GM10847 (cell line): Measurements from ENCODE around the gene HSBP1L1.

Source experiments
- POLR2A ChIP-seq: IDR thresholded peaks from 2 replicates; pipeline ENCODE4 v1.6.1; 2011; ENCODE audit not compliant: insufficient read length; ENCODE audit errors: extremely low read depth

Gene HSBP1L1

DNA sequence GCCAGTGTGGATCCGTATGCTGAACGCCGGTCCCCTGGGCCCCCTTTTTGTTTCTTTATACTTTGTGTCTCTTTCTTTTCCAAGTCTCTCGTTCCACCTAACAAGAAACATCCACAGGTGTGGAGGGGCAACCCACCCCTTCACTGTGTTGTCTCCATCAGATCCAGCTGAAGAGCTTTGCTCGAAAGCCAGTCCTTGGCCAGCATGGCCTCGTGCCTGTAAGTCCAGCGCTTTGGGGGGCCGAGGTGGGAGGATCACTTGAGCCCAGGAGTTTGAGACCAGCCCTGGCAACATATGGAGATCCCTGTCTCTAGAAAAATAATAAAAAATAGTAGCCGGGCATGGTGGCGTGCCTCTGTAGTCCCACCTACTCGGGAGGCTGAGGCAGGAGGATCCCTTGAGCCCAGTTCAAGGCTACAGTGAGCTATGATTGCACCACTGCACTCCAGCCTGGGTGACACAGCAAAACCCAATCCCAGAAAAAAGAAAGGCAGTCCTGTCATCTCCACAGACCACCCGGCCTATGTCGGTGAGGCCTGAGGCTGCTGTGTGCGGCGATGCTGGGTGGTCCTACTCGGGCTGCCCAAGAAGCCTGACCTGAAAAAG, 3.4 kb upstream of the HSBP1L1 start:
- no peak for TF ChIP-seq POLR2A

DNA sequence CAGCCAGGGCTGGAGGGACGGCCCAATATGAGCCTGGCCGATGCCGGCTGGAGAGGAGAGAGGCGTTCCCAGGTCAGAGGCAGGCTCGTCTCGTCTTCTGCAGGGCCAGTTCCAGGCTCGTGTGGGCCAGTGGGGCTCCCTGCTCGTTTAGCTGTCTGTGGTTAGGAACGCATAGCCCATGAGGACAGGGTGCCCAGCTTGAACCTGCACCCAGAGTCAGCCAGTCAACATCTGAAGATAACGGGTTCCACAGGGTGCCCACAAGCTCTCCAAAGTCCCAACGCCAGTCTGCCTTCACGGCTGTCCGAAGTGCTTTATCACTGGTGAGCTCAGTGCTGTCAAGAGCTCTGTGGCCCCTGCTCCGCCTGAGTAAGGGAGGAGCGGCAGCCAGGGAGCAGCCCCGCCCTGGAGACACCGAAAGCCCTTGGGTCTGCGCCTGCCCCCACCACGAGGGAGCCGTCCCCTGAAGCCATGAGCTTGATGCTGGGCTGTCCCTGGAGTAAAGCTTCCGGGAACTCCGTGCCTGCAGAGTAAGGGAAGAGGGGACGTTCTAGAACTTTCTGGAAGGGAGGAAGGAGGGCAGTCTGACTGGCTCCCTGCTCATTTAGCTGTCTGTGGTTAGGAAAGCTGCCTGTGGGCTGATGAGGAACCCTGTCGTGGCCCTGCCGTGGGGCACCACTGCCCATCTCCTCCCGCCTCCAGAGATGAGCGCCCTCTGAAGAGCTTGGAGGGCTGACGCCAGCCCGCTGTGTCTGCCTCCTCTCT, 2.7 kb upstream of the HSBP1L1 start:
- no peak for TF ChIP-seq POLR2A

GRCh38 chr18:79962311-79962710, 2.1 kb upstream of the HSBP1L1 start:
- TF ChIP-seq POLR2A: no peak

DNA sequence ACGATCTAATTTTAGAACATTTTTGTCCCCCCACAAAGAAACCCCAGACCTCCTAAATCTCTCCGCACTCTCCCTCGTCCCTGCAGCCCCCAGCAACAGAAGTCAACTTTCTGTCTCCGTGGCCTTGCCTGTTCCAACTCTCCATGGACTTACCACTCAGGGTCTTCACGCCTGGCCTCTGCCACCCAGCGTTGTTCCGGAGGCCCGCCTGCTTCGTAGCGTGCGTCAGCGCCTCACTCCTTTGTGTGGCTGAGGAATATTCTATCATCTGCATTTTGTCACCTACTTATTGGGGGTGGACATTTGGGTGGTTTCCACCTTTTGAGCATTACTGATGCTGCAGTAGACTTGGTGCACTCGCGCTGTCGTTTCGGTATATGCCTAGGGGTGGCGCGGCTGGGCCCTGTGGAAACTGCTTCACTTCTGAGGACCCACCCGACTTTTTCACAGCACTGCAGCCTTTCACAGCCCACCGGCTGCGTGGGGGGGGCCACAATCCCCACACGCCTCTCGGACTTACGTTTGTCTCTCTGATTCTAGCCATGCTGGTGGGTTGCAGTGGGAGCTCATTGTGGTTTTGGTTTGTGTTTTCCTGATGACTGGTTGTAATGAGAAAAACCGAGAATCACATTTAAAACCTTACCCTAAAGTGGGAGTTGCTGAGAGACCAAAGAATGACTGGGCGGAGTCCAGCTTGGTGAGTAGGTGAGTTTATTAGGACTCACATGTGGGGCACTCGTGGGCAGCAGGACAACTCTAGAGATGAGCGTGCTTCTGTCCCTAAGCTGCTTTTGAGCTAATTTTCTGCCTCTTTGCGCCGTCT, 1.4 kb upstream of the HSBP1L1 start:
- no peak for TF ChIP-seq POLR2A

DNA sequence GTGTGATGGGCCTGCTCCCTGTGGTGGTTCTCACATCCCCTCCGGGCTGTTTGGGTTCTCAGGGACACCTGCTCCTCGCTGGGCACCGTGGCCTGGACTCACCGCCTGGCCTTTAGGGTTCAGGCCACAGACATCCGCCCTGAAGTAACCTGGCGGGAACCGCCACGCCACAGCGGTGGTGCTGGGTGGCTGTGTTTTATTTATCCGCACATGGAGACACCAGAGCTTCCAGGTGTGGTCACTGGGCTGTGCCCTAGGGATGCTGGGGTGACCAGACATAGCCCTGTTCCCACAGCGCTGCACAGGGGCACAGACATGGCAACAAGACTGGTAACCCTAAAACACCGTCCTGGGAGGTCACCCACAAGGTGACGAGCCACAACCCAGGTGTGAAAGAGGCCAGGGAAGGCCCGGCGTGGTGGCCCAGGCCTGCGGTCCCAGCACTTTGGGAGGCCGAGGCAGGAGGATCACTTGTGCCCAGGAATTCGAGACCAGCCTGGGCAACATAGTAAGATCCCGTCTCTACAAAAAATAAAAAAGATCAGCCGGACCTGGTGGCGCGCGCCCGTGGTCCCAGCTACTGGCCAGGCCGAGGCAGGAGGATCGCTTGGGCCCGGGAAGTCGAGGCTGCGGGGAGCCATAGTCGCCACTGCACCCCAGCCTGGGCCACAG, 649 bp upstream of the HSBP1L1 start:
- TF ChIP-seq POLR2A: no peak

- TF ChIP-seq POLR2A: no peak
Measured at GRCh38 chr18:79965119-79965902, 868 bp downstream of the HSBP1L1 start.

DNA sequence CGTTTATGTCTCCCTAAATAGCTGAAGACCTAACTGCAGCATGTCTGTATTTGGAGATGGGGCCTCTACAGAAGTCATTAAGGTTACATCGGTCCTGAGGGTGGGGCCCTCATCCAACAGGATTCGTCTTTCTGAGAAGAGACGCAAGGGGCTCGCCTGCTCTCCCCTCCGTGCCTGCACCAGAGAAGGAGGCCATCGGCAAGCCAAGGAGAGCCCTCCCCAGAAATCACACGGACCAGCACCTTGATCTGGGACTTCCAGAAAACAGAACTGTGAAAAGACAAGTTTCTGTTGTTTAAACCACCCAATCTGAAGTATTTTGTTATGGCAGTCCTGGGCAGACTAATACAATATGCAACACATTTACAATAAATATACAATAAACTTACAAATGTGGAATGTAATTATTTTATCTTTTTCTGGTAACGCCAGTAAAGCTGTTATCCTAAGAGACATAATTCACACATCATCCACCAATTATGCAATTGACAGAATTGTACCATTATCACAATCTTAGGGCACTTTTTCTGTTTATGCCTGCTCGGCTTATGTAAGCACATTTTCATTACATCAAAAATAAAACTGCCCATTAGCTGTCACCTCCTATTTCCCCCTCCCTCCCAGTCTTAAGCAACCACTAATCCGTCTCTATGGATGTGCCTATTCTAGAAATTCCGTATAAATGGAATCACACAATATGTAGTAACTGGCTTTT, 6.1 kb downstream of the HSBP1L1 start:
- no peak for TF ChIP-seq POLR2A

- TF ChIP-seq POLR2A: no peak
Measured at GRCh38 chr18:79971211-79971952, 6.9 kb downstream of the HSBP1L1 start.

DNA sequence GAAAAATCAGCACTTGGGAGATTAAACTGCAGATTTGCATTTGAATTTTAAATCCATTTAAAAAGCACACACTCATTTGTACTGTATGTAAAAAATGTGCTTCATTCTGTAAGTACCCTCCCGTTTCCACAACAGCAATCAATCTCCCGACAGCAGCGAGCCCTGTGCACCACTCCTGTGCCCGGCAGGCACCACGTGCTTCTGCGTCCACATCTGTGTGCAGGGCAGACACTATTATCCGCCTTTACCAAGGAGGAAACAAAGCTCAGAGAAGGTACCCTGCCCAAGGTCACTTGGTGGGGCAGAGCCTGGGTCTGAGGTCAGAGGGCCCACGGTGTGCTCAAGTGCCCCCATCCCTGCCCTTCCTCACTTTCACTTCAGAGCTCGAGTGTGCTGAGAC, 7.5 kb downstream of the HSBP1L1 start:
- TF ChIP-seq POLR2A: no peak

GRCh38 chr18:79972720-79973119, 8.3 kb downstream of the HSBP1L1 start:
- TF ChIP-seq POLR2A: no peak

DNA sequence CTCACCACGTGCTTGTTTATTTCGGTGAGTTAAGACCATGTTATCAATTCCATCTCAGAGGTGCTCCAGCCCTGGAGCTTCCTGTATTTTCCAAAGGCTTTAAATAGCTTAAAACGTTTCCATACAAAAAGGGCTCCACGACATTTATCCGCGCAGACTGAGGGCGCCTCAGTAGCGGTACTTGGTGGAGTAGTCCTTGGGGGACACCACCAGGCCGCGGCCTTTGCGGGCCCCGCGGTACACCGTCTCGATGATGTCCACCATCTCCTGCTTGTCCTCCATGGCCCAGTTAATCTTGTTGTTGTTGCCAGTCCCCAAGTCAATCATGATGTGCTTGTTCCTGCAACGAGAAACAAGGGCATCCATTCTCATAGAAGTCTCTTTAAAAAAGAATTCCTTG, 9.1 kb downstream of the HSBP1L1 start:
- TF ChIP-seq POLR2A: no peak

GRCh38 chr18:79974025-79974654, 9.7 kb downstream of the HSBP1L1 start:
- TF ChIP-seq POLR2A: no peak

DNA sequence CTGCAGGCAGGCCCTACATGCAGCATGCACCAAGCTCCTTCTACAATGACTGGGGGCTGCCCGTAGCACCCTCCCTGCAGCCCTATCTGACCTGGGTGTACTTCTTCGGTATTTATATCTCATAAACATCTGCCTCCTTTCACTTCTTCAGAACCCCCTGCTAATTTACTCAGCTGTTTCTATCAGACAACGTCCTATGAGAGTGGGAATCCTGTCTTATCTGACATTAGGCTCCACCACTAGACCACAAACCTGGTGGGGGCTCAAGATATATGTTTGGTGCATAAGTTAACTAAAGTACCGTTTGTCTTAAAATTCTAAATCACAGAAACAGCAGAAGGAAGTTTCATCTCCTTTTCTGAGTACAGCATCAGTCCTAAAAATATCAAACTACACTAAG, 10.6 kb downstream of the HSBP1L1 start:
- no peak for TF ChIP-seq POLR2A
